Activated CD8-positive, alpha-beta T cell treated with anti-CD3 and anti-CD28 coated beads, Interleukin-2, amount 10 ng/mL, durations not matched to agents 7 days and 5 days (primary cell): ENCODE data around the gene RAD51B. TPM values are rescaled to one million over a fixed set of nuclear protein-coding genes. Genes with fewer than 3 reads are reported as not detected.
"Not testable (repeated sequence)": the region's sequence is repeated elsewhere in the genome, so short reads cannot be mapped to it uniquely, and the experiment has no call there.

ENCODE experiments used
- ATAC-seq: fragments of 150-1000 bp; cut with Tn5 transposase; one replicate; pipeline ENCODE4 v1.10.0; 2021; ENCODE audit warnings: moderate library complexity
- CTCF ChIA-PET: fragments of 350-600 bp; sonication (Branson Sonifier 250); formaldehyde crosslinking; loops from one replicate; lab custom pipeline; 2021; ENCODE audit warnings: antibody characterized with exemption; lab: Charles Lee
- POLR2A ChIA-PET: fragments of 350-600 bp; sonication (Branson Sonifier 250); formaldehyde crosslinking; loops from one replicate; lab custom pipeline; 2021; ENCODE audit warnings: antibody characterized with exemption; lab: Charles Lee
- DNase-seq: peaks from one replicate; pipeline ENCODE4 v3.0.0-alpha.2; 2020
- H3K27ac Mint-ChIP-seq: one replicate; pipeline ENCODE4 v1.8.0; 2021; ENCODE audit warnings: mild to moderate bottlenecking, mixed read lengths
- H3K27me3 Mint-ChIP-seq: one replicate; pipeline ENCODE4 v1.8.0; 2021; ENCODE audit warnings: low read depth, mixed read lengths
- H3K36me3 Mint-ChIP-seq: one replicate; pipeline ENCODE4 v1.8.0; 2021; ENCODE audit warnings: low read depth, mixed read lengths
- H3K4me1 Mint-ChIP-seq: one replicate; pipeline ENCODE4 v1.8.0; 2021; ENCODE audit warnings: low read depth, mixed read lengths
- H3K4me3 Mint-ChIP-seq: one replicate; pipeline ENCODE4 v1.8.0; 2021; ENCODE audit warnings: mild to moderate bottlenecking, mixed read lengths
- H3K9me3 Mint-ChIP-seq: one replicate; pipeline ENCODE4 v1.8.0; 2022; ENCODE audit warnings: mixed read lengths; ENCODE audit not compliant: insufficient read depth
- total RNA-seq, 2 experiments: library from RNA; stranded (reverse); gene quantifications; one replicate each; pipeline ENCODE4 v1.2.3, GENCODE V29; 2021

The RAD51B gene
- total RNA-seq, 2 experiments from 2014 or later = 34.1 to 38.8 TPM

- POLR2A ChIA-PET = interaction anchor here (1.2 kb wide), 1 partner anchor 539 kb away, joined by 6 read pairs; no protein-coding TSS in a partner anchor
- no peaks in the 10 kb centered on the region for H3K27me3 Mint-ChIP-seq
- H3K9me3 Mint-ChIP-seq = no peaks in the 10 kb centered on the region
- no peak overlapping the region for H3K4me3 Mint-ChIP-seq
- H3K4me1 Mint-ChIP-seq = peaks cover 25% of the 10 kb centered on the region
- ATAC-seq = no peak
- peak overlapping the region; percentile 17 for H3K27ac Mint-ChIP-seq
- H3K36me3 Mint-ChIP-seq = no peaks in the 10 kb centered on the region
- no peak for DNase-seq
- CTCF ChIA-PET = interaction anchor here (0.6 to 8.6 kb wide), 29 partner anchors 9 to 613 kb away, joined by 3 to 146 read pairs (median 5); partner anchors contain the start of gene ZFP36L1
These were observed 430.3 kb downstream of the RAD51B start for GRCh38 chr14:68249661-68250451.

GRCh38 chr14:68250927-68251768, 431.6 kb downstream of the RAD51B start:
- POLR2A ChIA-PET = interaction anchor here (0.6 kb wide), 1 partner anchor 565 kb away, joined by 3 read pairs; no protein-coding TSS in a partner anchor
- no peaks in the 10 kb centered on the region for H3K27me3 Mint-ChIP-seq
- no peak overlapping the region for H3K4me3 Mint-ChIP-seq
- no peak for DNase-seq
- no peak for ATAC-seq
- H3K9me3 Mint-ChIP-seq = no peaks in the 10 kb centered on the region
- H3K36me3 Mint-ChIP-seq = no peaks in the 10 kb centered on the region
- H3K27ac Mint-ChIP-seq = no peak overlapping the region
- H3K4me1 Mint-ChIP-seq = peaks cover 30% of the 10 kb centered on the region
- CTCF ChIA-PET = interaction anchor here (0.6 to 8.6 kb wide), 25 partner anchors 9 to 593 kb away, joined by 3 to 146 read pairs (median 4); partner anchors contain the start of gene ZFP36L1

- H3K27ac Mint-ChIP-seq = no peak overlapping the region
- peaks cover 31% of the 10 kb centered on the region for H3K4me1 Mint-ChIP-seq
- ChIA-PET POLR2A (interaction anchor here (0.6 kb wide), 1 partner anchor 565 kb away, joined by 3 read pairs; no protein-coding TSS in a partner anchor), CTCF (interaction anchor here (0.6 to 8.6 kb wide), 16 partner anchors 32 to 592 kb away, joined by 3 to 146 read pairs (median 5); partner anchors contain the start of gene ZFP36L1)
- DNase-seq (no peak), ATAC-seq (no peak)
- H3K27me3 Mint-ChIP-seq = no peaks in the 10 kb centered on the region
- no peaks in the 10 kb centered on the region for H3K36me3 Mint-ChIP-seq
- H3K4me3 Mint-ChIP-seq = no peak overlapping the region
- no peaks in the 10 kb centered on the region for H3K9me3 Mint-ChIP-seq
These were observed 432.2 kb downstream of the RAD51B start for GRCh38 chr14:68251769-68252100.

- POLR2A ChIA-PET = no interaction called here
- Mint-ChIP-seq H3K4me1 (peaks cover 28% of the 10 kb centered on the region), H3K4me3 (no peak overlapping the region), H3K27ac (no peak overlapping the region), H3K36me3 (no peaks in the 10 kb centered on the region), H3K9me3 (no peaks in the 10 kb centered on the region), H3K27me3 (no peaks in the 10 kb centered on the region)
- CTCF ChIA-PET = interaction anchor here (1.1 to 8.3 kb wide), 7 partner anchors 9 to 591 kb away, joined by 3 to 146 read pairs (median 4); partner anchors contain the start of gene ZFP36L1
- ATAC-seq = no peak
- DNase-seq = no peak
These were observed 433.7 kb downstream of the RAD51B start for GRCh38 chr14:68253160-68253780.

GRCh38 chr14:68253878-68254528, 434.4 kb downstream of the RAD51B start:
- ChIA-PET POLR2A (no interaction called here), CTCF (interaction anchor here (1.1 to 1.6 kb wide), 5 partner anchors 10 to 562 kb away, joined by 3 to 6 read pairs (median 3); no protein-coding TSS in a partner anchor)
- ATAC-seq (no peak), DNase-seq (no peak)
- H3K4me3 Mint-ChIP-seq = no peak overlapping the region
- no peak overlapping the region for H3K27ac Mint-ChIP-seq
- H3K4me1 Mint-ChIP-seq = peaks cover 29% of the 10 kb centered on the region
- no peaks in the 10 kb centered on the region for H3K36me3 Mint-ChIP-seq
- H3K9me3 Mint-ChIP-seq = no peaks in the 10 kb centered on the region
- no peaks in the 10 kb centered on the region for H3K27me3 Mint-ChIP-seq

GRCh38 chr14:68254669-68255527, 435.3 kb downstream of the RAD51B start:
- DNase-seq (no peak), ATAC-seq (no peak)
- Mint-ChIP-seq H3K4me1 (peaks cover 28% of the 10 kb centered on the region), H3K4me3 (no peak overlapping the region), H3K27me3 (no peaks in the 10 kb centered on the region), H3K9me3 (no peaks in the 10 kb centered on the region), H3K36me3 (no peaks in the 10 kb centered on the region), H3K27ac (no peak overlapping the region)
- POLR2A ChIA-PET = no interaction called here
- CTCF ChIA-PET = interaction anchor here (1.6 to 1.7 kb wide), 3 partner anchors 10 to 562 kb away, joined by 3 to 8 read pairs (median 4); no protein-coding TSS in a partner anchor

- ATAC-seq (no peak), DNase-seq (no peak)
- CTCF ChIA-PET = interaction anchor here (1.7 kb wide), 1 partner anchor 561 kb away, joined by 8 read pairs; no protein-coding TSS in a partner anchor
- peaks cover 31% of the 10 kb centered on the region for H3K4me1 Mint-ChIP-seq
- H3K27ac Mint-ChIP-seq = no peak overlapping the region
- no peaks in the 10 kb centered on the region for H3K9me3 Mint-ChIP-seq
- H3K36me3 Mint-ChIP-seq = no peaks in the 10 kb centered on the region
- no peaks in the 10 kb centered on the region for H3K27me3 Mint-ChIP-seq
- POLR2A ChIA-PET = no interaction called here
- H3K4me3 Mint-ChIP-seq = no peak overlapping the region
These were observed 436.2 kb downstream of the RAD51B start for GRCh38 chr14:68255693-68256178.

GRCh38 chr14:68257969-68258368, 438.4 kb downstream of the RAD51B start:
- no peak overlapping the region for H3K4me3 Mint-ChIP-seq
- CTCF ChIA-PET = interaction anchor here (1.4 kb wide), 1 partner anchor 559 kb away, joined by 4 read pairs; no protein-coding TSS in a partner anchor

GRCh38 chr14:68258995-68259394, 439.4 kb downstream of the RAD51B start:
- H3K27me3 Mint-ChIP-seq, H3K27ac Mint-ChIP-seq, H3K4me3 Mint-ChIP-seq, H3K36me3 Mint-ChIP-seq, POLR2A ChIA-PET, ATAC-seq, H3K9me3 Mint-ChIP-seq, DNase-seq: not testable (repeated sequence)
- peaks cover 38% of the 10 kb centered on the region for H3K4me1 Mint-ChIP-seq
- CTCF ChIA-PET = interaction anchor here (0.8 to 2.0 kb wide), 7 partner anchors 9 to 557 kb away, joined by 3 to 6 read pairs (median 3); no protein-coding TSS in a partner anchor

More at GRCh38 chr14:68257969-68258368, 438.4 kb downstream of the RAD51B start:
- H3K9me3 Mint-ChIP-seq = no peaks in the 10 kb centered on the region
- ATAC-seq (no peak), DNase-seq (no peak)
- H3K27ac Mint-ChIP-seq = no peak overlapping the region
- peaks cover 38% of the 10 kb centered on the region for H3K4me1 Mint-ChIP-seq
- no peaks in the 10 kb centered on the region for H3K36me3 Mint-ChIP-seq
- POLR2A ChIA-PET = no interaction called here
- H3K27me3 Mint-ChIP-seq = no peaks in the 10 kb centered on the region

- ChIA-PET POLR2A (interaction anchor here (0.8 kb wide), 1 partner anchor 24 kb away, joined by 3 read pairs; no protein-coding TSS in a partner anchor), CTCF (interaction anchor here (1.1 to 2.0 kb wide), 6 partner anchors 8 to 556 kb away, joined by 3 to 6 read pairs (median 4); no protein-coding TSS in a partner anchor)
- Mint-ChIP-seq H3K9me3 (no peaks in the 10 kb centered on the region), H3K27me3 (no peaks in the 10 kb centered on the region), H3K36me3 (no peaks in the 10 kb centered on the region), H3K4me3 (no peak overlapping the region), H3K4me1 (peaks cover 38% of the 10 kb centered on the region), H3K27ac (peak overlapping the region; percentile 14)
- DNase-seq = no peak
- no peak for ATAC-seq
These were observed 440.5 kb downstream of the RAD51B start for GRCh38 chr14:68260121-68260520.
